ENCODE measurements around the gene STK36. TPM values are rescaled to one million over a fixed set of nuclear protein-coding genes. Genes with fewer than 3 reads are reported as not detected.

The STK36 gene
- total RNA-seq, 1 donor from 2014 or later: 5.2 TPM

- Histone ChIP-seq H3K4me3 (ENCODE audit: low read length in 3 of 3) (no peak overlapping the region), H3K4me1 (ENCODE audit: control insufficient read depth in 3 of 3, insufficient read depth in 3 of 3, low read length in 3 of 3) (peaks cover 3 to 10% (median 9%) of the 10 kb centered on the region in 3 donors), H3K9ac (ENCODE audit: low read depth in 1 of 3, low read length in 3 of 3) (no peak overlapping the region), H3K27me3 (ENCODE audit: control insufficient read depth in 3 of 3, insufficient read depth in 3 of 3, low read length in 3 of 3) (no peaks in the 10 kb centered on the region), H3K9me3 (ENCODE audit: control insufficient read depth in 3 of 3, low read length in 3 of 3) (no peaks in the 10 kb centered on the region), H3K27ac (ENCODE audit: low read depth, low read length) (no peak overlapping the region), H3K36me3 (ENCODE audit: control insufficient read depth in 3 of 3, insufficient read depth in 3 of 3, low read length in 3 of 3) (peaks cover 18 to 30% (median 21%) of the 10 kb centered on the region in 3 donors)
These were observed 64.6 kb downstream of the STK36 start for GRCh38 chr2:218736531-218736930.

- Histone ChIP-seq H3K27me3 (ENCODE audit: control insufficient read depth in 3 of 3, insufficient read depth in 3 of 3, low read length in 3 of 3) (no peaks in the 10 kb centered on the region), H3K4me3 (ENCODE audit: low read length in 3 of 3) (no peak overlapping the region), H3K9ac (ENCODE audit: low read depth in 1 of 3, low read length in 3 of 3) (no peak overlapping the region), H3K27ac (ENCODE audit: low read depth, low read length) (no peak overlapping the region), H3K4me1 (ENCODE audit: control insufficient read depth in 3 of 3, insufficient read depth in 3 of 3, low read length in 3 of 3) (peaks cover 0 to 4% (median 0%) of the 10 kb centered on the region in 3 donors), H3K36me3 (ENCODE audit: control insufficient read depth in 3 of 3, insufficient read depth in 3 of 3, low read length in 3 of 3) (peaks cover 19 to 45% (median 38%) of the 10 kb centered on the region in 3 donors), H3K9me3 (ENCODE audit: control insufficient read depth in 3 of 3, low read length in 3 of 3) (no peaks in the 10 kb centered on the region)
These were observed 71.2 kb downstream of the STK36 start for GRCh38 chr2:218743068-218743467.

DNA sequence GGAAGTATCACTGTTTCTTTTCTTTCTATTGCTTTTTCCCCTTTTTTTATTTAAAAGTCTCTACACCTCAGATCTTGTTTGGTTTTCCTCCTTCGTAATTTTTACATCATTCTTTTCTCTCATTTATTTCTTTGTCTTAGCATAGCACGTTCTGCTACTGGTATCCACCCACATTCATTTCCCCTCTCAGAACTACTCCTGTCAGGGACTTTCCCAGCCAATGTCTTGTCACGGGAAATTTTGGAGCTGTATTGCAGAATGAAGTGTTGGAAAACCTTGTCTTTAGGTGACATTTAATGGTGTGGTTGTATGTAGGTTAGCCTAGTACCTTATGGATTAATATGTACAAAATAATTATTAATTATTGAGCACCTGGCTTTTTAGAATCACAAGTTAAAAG lies 72.7 kb downstream of the STK36 start:
- no peak overlapping the region for H3K27ac ChIP-seq (ENCODE audit: low read depth, low read length)
- H3K4me1 ChIP-seq (ENCODE audit: control insufficient read depth in 3 of 3, insufficient read depth in 3 of 3, low read length in 3 of 3): peaks cover 0 to 4% (median 0%) of the 10 kb centered on the region in 3 donors
- H3K36me3 ChIP-seq (ENCODE audit: control insufficient read depth in 3 of 3, insufficient read depth in 3 of 3, low read length in 3 of 3): peaks cover 18 to 47% (median 39%) of the 10 kb centered on the region in 3 donors
- no peaks in the 10 kb centered on the region for H3K9me3 ChIP-seq (ENCODE audit: control insufficient read depth in 3 of 3, low read length in 3 of 3)
- H3K27me3 ChIP-seq (ENCODE audit: control insufficient read depth in 3 of 3, insufficient read depth in 3 of 3, low read length in 3 of 3): no peaks in the 10 kb centered on the region
- H3K9ac ChIP-seq (ENCODE audit: low read depth in 1 of 3, low read length in 3 of 3): no peak overlapping the region
- H3K4me3 ChIP-seq (ENCODE audit: low read length in 3 of 3): no peak overlapping the region

GRCh38 chr2:218745160-218745558 lies 73.3 kb downstream of the STK36 start:
- Histone ChIP-seq H3K4me1 (ENCODE audit: control insufficient read depth in 3 of 3, insufficient read depth in 3 of 3, low read length in 3 of 3) (peaks cover 0 to 4% (median 0%) of the 10 kb centered on the region in 3 donors), H3K4me3 (ENCODE audit: low read length in 3 of 3) (no peak overlapping the region), H3K9me3 (ENCODE audit: control insufficient read depth in 3 of 3, low read length in 3 of 3) (no peaks in the 10 kb centered on the region), H3K27me3 (ENCODE audit: control insufficient read depth in 3 of 3, insufficient read depth in 3 of 3, low read length in 3 of 3) (no peaks in the 10 kb centered on the region), H3K36me3 (ENCODE audit: control insufficient read depth in 3 of 3, insufficient read depth in 3 of 3, low read length in 3 of 3) (peaks cover 23 to 51% (median 39%) of the 10 kb centered on the region in 3 donors), H3K27ac (ENCODE audit: low read depth, low read length) (no peak overlapping the region), H3K9ac (ENCODE audit: low read depth in 1 of 3, low read length in 3 of 3) (no peak overlapping the region)

- H3K9me3 ChIP-seq (ENCODE audit: control insufficient read depth in 3 of 3, low read length in 3 of 3): no peaks in the 10 kb centered on the region
- no peaks in the 10 kb centered on the region for H3K27me3 ChIP-seq (ENCODE audit: control insufficient read depth in 3 of 3, insufficient read depth in 3 of 3, low read length in 3 of 3)
- no peak overlapping the region for H3K27ac ChIP-seq (ENCODE audit: low read depth, low read length)
- peaks cover 24 to 51% (median 44%) of the 10 kb centered on the region in 3 donors for H3K36me3 ChIP-seq (ENCODE audit: control insufficient read depth in 3 of 3, insufficient read depth in 3 of 3, low read length in 3 of 3)
- peaks cover 0 to 4% (median 0%) of the 10 kb centered on the region in 3 donors for H3K4me1 ChIP-seq (ENCODE audit: control insufficient read depth in 3 of 3, insufficient read depth in 3 of 3, low read length in 3 of 3)
- no peak overlapping the region for H3K9ac ChIP-seq (ENCODE audit: low read depth in 1 of 3, low read length in 3 of 3)
- no peak overlapping the region for H3K4me3 ChIP-seq (ENCODE audit: low read length in 3 of 3)
These were observed 73.9 kb downstream of the STK36 start for GRCh38 chr2:218745559-218746469.

DNA sequence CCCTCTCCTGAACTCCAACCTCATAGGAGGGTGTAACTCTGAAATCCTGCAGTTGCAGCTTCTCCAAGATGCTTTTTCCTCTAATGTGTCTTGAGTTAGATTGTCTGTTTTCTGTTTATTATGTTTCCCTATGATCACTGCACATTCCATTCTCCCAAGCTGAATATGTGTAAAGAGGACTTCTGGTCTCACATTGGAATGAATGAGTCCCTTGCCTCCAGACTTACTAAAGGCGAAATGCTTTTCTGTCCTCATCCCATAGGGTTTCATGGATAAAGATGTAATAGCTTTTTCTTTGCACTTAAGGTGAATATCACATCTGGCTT lies 74.5 kb downstream of the STK36 start:
- H3K36me3 ChIP-seq (ENCODE audit: control insufficient read depth in 3 of 3, insufficient read depth in 3 of 3, low read length in 3 of 3): peaks cover 22 to 48% (median 44%) of the 10 kb centered on the region in 3 donors
- H3K27me3 ChIP-seq (ENCODE audit: control insufficient read depth in 3 of 3, insufficient read depth in 3 of 3, low read length in 3 of 3): no peaks in the 10 kb centered on the region
- no peak overlapping the region for H3K27ac ChIP-seq (ENCODE audit: low read depth, low read length)
- no peaks in the 10 kb centered on the region for H3K9me3 ChIP-seq (ENCODE audit: control insufficient read depth in 3 of 3, low read length in 3 of 3)
- H3K4me3 ChIP-seq (ENCODE audit: low read length in 3 of 3): no peak overlapping the region
- H3K9ac ChIP-seq (ENCODE audit: low read depth in 1 of 3, low read length in 3 of 3): no peak overlapping the region
- H3K4me1 ChIP-seq (ENCODE audit: control insufficient read depth in 3 of 3, insufficient read depth in 3 of 3, low read length in 3 of 3): peaks cover 0 to 4% (median 0%) of the 10 kb centered on the region in 3 donors

- no peak overlapping the region for H3K4me3 ChIP-seq (ENCODE audit: low read length in 3 of 3)
- no peak overlapping the region for H3K27ac ChIP-seq (ENCODE audit: low read depth, low read length)
- H3K27me3 ChIP-seq (ENCODE audit: control insufficient read depth in 3 of 3, insufficient read depth in 3 of 3, low read length in 3 of 3): no peaks in the 10 kb centered on the region
- H3K9ac ChIP-seq (ENCODE audit: low read depth in 1 of 3, low read length in 3 of 3): no peak overlapping the region
- peaks cover 21 to 49% (median 46%) of the 10 kb centered on the region in 3 donors for H3K36me3 ChIP-seq (ENCODE audit: control insufficient read depth in 3 of 3, insufficient read depth in 3 of 3, low read length in 3 of 3)
- H3K4me1 ChIP-seq (ENCODE audit: control insufficient read depth in 3 of 3, insufficient read depth in 3 of 3, low read length in 3 of 3): peaks cover 0 to 4% (median 0%) of the 10 kb centered on the region in 3 donors
- H3K9me3 ChIP-seq (ENCODE audit: control insufficient read depth in 3 of 3, low read length in 3 of 3): no peaks in the 10 kb centered on the region
These were observed 75.1 kb downstream of the STK36 start for GRCh38 chr2:218746960-218747359.

DNA sequence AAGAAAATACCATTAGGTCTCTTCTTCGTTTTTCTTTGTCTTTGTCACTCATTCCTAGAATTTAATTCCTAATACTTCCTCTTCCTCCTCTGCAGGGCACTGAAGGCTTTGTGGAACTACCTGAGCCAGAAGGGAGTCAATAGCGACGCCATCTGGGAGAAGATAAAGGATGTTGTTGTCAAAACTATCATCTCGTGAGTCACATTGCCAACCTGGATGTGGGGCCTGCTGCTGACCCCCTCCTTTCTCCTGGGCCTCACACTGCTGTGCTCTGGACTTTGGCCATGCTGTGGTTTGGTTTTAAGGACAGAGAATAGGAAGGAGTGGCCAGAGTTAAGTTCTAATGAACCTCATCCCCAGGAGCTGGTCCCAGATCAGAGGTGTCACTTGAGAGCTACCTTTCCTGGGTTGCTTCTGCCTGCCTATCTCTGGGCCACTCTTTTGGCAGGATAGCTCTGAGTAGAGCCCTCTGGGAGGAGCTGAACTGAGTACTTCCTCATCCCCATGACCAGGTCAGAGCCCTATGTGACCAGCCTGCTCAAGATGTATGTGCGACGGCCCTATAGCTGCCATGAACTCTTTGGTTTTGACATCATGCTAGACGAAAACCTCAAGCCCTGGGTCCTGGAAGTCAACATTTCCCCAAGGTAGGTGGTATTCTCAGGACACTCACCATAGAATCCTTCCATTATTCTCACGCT lies 77.0 kb downstream of the STK36 start:
- no peaks in the 10 kb centered on the region for H3K9me3 ChIP-seq (ENCODE audit: control insufficient read depth in 3 of 3, low read length in 3 of 3)
- no peak overlapping the region for H3K4me3 ChIP-seq (ENCODE audit: low read length in 3 of 3)
- peaks cover 30 to 66% (median 63%) of the 10 kb centered on the region in 3 donors for H3K36me3 ChIP-seq (ENCODE audit: control insufficient read depth in 3 of 3, insufficient read depth in 3 of 3, low read length in 3 of 3)
- H3K4me1 ChIP-seq (ENCODE audit: control insufficient read depth in 3 of 3, insufficient read depth in 3 of 3, low read length in 3 of 3): peaks cover 0 to 4% (median 0%) of the 10 kb centered on the region in 3 donors
- H3K27ac ChIP-seq (ENCODE audit: low read depth, low read length): no peak overlapping the region
- H3K27me3 ChIP-seq (ENCODE audit: control insufficient read depth in 3 of 3, insufficient read depth in 3 of 3, low read length in 3 of 3): no peaks in the 10 kb centered on the region
- H3K9ac ChIP-seq (ENCODE audit: low read depth in 1 of 3, low read length in 3 of 3): no peak overlapping the region
